GM18858 (cell line): ENCODE results near the gene ABCG1.

Experiments
- ATAC-seq: cut with Tn5 transposase; IDR thresholded peaks from one replicate; pipeline ENCODE4 v1.9.1; 2021; ENCODE audit not compliant: unreplicated experiment

The ABCG1 gene

DNA sequence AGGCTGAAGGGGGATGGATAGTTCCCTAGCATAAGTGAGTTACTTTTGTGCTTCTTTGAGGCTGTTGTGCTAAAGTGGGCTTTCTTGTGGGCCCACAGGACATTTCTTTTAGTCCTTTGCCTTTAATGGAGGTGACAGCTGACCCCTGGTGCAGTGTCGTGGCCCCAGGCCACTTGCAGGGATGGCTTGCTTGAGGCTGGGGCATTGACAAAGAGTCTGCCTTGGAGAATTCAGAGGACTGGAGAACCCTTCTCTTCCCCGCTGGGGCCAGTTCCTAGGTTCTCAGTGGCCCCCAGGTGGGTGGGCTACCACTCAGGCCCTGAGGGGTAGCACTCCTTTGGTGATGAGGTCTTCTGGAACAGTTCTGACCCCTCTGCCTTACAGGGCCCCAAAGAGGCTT lies 12.8 kb downstream of the ABCG1 start:
- no peak for ATAC-seq

- ATAC-seq, result no peak
Measured at GRCh38 chr21:42232176-42232825, 13.4 kb downstream of the ABCG1 start.

- peak; percentile 53 for ATAC-seq
Measured at GRCh38 chr21:42233067-42233961, 14.4 kb downstream of the ABCG1 start.

GRCh38 chr21:42234041-42234440 lies 15.1 kb downstream of the ABCG1 start:
- ATAC-seq, result no peak

DNA sequence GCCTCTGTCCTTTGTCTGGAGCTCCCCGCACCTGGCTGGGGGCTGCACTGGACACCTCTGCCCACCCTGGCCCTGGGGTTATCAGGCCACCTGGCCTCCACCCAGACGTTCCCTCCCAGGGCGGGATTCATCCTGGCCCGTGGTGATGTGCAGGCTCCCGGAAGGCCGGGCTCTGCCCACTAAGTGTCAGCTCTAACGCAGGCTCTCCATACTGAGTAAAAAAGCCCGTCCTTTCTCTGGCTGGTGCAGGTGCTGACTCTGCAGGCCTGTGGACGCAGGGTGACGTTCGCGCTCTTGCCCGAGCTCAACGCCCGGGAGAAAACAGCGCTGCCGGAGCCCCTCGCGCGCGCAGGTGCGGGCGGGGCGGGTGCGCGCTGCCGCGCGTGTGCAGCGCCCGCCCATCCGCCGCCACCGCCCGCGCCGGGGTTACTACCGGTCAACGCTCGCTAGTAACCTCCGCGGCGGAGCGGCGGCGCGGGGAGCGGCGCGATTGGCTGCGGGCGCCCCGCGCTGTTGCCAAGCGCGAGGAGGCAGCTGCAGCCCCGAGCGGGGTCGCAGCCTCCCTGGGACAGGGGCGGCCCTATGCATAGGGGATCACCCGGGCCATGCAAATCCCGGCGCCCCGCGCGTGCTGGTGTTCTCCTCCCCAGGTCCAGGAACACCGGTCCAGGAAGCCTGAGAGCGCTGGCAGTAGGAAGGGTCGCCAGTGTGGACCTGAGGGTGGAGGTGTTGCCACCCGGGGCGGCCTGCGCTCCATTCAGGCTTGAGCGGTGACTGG lies 15.7 kb downstream of the ABCG1 start:
- no peak for ATAC-seq

GRCh38 chr21:42235593-42235992 lies 16.7 kb downstream of the ABCG1 start:
- no peak for ATAC-seq

DNA sequence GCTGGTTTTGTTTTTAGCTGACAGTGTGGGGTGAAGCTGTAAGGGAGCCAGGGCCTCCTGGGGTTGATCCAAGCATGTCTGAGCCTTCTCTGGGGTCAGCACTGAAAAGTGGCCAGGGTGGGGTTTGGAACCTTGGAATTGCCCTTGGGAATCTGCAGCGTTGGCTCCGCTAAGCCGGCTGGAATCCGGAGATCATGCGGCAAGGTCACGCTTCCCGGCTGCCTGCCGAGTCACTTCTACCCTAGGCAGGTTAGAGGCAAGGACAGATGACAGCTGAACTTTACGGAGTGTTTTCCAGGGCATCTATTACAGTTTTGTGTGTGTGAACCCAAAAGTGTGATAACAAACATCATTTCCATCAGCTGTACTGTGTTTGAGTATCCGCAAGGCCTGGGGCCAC lies 17.1 kb downstream of the ABCG1 start:
- ATAC-seq, result no peak

- ATAC-seq, result no peak
Measured at GRCh38 chr21:42236693-42237092, 17.8 kb downstream of the ABCG1 start.

GRCh38 chr21:42237161-42237560 lies 18.2 kb downstream of the ABCG1 start:
- no peak for ATAC-seq

- no peak for ATAC-seq
Measured at GRCh38 chr21:42237577-42237976, 18.6 kb downstream of the ABCG1 start.

DNA sequence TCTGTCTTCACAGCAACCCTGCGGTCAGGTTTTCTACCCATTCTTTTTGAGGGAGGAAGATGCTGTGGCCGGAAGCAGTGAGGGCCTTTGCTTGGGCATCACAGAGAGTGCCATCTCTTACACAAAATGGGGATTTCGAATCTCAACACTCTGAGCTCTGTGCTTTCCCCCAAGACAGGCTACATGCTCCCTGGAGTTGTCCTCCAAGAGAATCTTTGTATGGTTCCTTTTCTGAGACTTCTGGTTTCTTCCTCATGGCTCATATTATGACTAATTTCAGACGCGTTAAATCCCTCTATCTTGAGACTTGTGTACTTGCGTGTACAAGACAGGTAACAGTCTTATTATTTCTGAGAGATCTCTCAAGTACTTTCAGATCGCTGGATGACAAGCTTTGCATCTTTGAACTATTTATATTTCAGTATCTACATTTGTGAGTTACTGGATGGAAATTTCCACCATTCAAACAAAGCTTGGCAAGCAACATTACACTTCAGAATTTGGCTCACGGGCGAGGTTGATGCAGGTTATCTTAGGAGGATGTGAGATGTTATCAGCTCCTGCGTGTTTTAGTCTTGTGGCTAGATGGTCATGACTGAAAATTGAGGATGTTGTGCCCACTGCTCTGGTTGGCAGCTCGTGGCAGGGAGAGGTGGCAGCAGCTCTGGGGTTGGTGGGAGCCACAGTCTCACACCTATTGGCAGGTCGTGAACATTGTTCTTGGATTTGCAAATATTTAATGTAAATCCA lies 19.4 kb downstream of the ABCG1 start:
- no peak for ATAC-seq

DNA sequence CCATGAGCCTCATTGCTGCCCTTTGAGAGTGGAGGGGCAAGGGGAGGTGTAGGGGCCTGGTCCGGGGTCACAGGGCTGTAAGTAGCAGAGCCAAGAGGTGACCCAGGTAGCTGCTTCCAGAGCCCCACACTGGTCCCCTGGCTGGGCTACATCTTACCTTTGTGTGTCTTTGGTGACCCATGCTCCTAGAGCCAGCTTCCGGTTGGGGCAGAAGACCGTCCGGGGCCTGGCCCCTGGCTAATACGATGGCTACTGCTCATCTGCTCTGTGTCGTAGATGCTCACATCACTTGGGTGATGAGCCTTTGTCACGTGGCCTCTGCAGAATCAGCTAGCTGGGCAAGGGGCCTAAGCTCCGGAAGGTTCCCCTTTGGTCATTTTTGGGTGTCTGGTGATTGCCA lies 20.6 kb downstream of the ABCG1 start:
- ATAC-seq, result no peak

DNA sequence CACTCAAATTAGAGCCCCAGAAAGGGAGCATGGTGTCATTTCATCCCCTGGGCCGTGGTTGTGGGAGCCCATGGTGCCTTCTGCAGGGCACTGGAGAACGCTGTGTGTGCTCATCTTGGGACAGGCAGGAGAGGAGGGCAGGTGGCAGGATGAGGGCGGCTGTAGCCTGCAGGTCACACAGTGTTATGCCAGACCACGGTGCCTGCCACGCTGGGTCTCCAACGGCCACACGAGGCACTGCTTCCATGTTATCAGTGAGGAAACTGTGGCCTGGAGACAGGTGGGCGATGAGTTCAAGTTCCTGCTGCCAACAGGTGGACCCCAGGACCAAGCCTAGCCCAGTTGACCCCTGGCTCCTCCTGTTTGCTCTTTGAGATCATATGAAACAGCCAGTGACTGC lies 21.0 kb downstream of the ABCG1 start:
- ATAC-seq, result no peak

- ATAC-seq, result no peak
Measured at GRCh38 chr21:42242611-42243010, 23.7 kb downstream of the ABCG1 start.

GRCh38 chr21:42243026-42243425 lies 24.1 kb downstream of the ABCG1 start:
- ATAC-seq, result no peak

- ATAC-seq, result no peak
Measured at GRCh38 chr21:42245331-42246193, 26.6 kb downstream of the ABCG1 start.

DNA sequence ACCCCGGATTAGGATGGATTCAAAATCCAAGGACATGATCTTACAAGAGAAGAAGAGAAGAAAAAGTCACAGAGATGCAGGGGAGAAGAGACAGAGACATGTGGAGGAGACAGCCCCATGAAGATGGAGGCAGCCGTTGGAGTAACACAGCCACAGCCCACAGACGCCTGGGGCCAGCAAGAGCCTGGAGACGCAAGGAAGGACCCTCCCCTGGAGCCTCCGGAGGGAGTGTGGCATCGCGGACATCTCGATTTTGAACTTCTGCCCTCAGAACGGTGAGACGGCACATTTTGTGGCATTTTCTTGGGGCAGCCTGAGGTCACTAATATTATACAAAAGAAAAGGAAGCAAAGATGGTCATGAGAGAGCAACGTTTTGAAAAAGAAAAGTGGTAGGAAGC lies 28.8 kb downstream of the ABCG1 start:
- no peak for ATAC-seq

DNA sequence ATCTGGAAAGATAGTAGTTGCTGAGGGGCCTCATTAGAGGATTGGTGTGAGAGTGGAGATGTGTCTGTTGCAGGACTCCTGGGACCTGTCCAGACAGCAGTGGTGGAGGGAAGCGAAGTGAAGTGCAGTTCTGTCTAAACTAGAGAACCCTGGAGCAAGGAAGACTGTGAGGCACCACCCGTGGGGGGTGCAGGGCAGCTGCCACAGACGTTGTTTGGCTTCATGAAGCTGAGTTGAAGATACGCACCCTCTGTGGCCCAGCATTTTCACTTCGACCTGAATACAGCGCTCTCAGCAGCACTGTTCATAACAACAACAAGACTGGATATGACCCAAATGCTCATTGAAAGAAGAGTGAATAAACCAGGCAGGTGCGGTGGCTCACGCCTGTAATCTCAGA lies 29.3 kb downstream of the ABCG1 start:
- no peak for ATAC-seq

- ATAC-seq, result peak; percentile 88
Measured at GRCh38 chr21:42248783-42249597, 30.1 kb downstream of the ABCG1 start.
